Measurements from ENCODE around the gene DTNBP1.

Gene DTNBP1

GRCh38 chr6:15604843-15605242 is 58.0 kb downstream of the DTNBP1 start:
- DNase-seq (ENCODE audit: low read depth), result no peak
- H3K4me3 ChIP-seq (ENCODE audit: low read length), result no peak overlapping the region
- no peak for TF ChIP-seq CTCF (conservative IDR thresholded peaks at IDR 0.05; ENCODE audit: low read length)

DNA sequence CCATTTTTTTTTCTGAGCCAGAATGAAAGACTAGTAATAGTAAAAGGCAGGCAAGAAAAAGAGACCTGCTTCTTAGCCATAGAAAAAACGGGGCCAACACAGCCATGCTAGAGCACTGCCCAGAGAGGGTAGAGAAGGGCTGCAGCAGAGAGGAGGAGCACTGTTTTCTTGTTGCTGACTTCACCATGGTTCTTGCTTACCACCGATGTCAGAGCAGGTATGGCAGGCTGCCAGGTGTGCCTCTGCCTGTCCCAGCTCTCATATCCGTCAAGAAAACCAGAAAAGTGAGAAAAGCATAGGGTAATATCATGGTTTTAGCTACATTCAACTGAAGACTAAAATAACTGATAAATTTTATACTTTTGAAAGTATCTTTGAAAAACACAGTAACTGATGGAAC is 60.7 kb downstream of the DTNBP1 start:
- H3K4me3 ChIP-seq (ENCODE audit: low read length), result no peak overlapping the region
- DNase-seq (ENCODE audit: low read depth), result no peak
- TF ChIP-seq CTCF (conservative IDR thresholded peaks at IDR 0.05; ENCODE audit: low read length), result no peak

DNA sequence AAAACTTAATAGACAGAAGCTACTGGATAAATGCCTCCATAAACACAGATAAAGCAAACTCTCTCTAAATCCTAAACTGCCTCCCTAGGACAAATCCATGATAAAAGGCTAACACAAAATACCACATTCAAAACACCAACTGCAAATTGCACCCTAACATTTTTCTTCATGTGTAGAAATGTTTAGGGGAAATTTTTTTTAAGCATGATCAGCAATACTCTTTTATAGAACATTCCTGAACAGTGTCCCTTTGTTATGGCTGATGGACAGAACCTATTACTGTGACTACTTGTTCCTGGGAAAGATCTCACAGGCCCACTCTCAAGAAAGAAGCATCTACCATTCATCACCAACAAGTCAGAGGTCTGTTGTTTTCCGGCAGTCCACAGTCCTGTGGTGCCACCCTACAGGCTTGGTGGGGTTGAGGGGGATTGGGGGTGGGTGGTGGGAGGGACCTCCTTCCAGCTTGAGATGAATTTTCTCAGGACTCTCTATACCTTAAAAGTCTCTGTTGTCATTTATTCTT is 64.5 kb downstream of the DTNBP1 start:
- DNase-seq (ENCODE audit: low read depth), result no peak
- TF ChIP-seq CTCF (conservative IDR thresholded peaks at IDR 0.05; ENCODE audit: low read length), result no peak
- H3K4me3 ChIP-seq (ENCODE audit: low read length), result no peak overlapping the region

- DNase-seq (ENCODE audit: low read depth), result no peak
- H3K4me3 ChIP-seq (ENCODE audit: low read length), result no peak overlapping the region
- TF ChIP-seq CTCF (conservative IDR thresholded peaks at IDR 0.05; ENCODE audit: low read length), result no peak
Measured at GRCh38 chr6:15596186-15596896, 66.5 kb downstream of the DTNBP1 start.

DNA sequence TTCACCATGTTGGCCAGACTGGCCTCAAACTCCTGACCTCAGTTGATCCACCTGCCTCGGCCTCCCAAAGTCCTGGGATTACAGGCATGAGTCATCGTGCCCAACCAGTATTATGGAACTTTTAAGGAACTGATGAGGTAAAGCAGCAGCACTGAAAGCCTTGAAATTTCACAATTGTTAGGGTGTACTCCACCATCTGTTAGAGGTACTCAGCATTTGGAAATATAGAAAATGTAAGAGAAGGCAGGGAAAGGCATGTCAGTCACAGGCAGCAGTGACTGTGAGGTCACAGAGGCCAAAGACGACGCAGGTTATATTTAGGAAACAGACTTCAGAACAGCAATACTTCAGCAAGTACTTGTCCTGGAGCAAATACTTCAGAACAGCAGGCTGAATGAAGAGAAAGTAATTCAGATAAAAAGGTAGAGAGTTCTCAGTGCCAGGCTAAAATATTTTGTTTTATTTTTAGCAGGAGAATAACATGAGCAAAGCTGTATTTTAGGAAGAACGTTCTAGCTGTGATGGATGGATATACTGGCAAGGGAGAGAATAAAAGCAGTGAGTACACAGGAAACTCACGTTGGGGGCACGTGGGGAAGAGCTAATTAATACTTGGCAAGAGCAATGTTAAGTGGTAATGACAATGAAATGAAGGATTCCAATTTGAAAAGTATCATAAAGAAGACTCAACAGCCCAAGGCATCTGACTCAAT is 67.2 kb downstream of the DTNBP1 start:
- peak; percentile 9 for DNase-seq (ENCODE audit: low read depth)
- TF ChIP-seq CTCF (conservative IDR thresholded peaks at IDR 0.05; ENCODE audit: low read length), result no peak
- no peak overlapping the region for H3K4me3 ChIP-seq (ENCODE audit: low read length)

DNA sequence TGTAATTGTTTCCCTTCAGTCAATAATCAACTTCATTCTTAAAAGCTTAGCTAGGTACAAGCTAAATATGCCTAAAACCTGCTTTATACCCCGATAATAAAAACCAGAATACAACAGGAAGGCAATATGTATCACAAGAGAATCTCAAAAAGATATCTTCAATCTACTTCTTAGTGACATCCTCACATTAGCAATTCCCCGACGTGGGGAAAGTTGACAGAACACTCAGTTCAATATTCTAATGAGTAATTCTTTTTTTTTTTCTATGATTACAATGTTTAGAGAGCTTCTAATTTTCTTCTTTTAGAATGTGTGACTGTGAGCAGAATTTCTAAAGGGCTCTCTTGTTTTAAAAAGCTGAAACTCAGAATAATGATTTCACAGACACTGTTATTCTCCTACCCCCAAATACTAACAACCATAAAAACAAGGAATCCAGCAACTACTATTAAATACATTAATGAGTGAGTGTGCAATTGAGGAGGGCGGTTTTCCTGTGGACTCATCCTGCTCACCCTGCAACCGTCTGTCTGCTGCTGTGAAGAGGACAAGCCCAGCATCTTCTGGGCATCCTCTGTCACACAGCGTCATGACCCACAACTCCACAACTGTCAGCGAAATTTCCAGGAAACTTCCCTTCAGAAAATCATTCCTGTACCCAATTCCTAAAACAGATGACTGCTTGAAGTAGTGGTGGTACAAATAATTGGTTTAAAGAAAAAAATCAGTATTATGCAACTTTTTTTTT is 68.1 kb downstream of the DTNBP1 start:
- DNase-seq (ENCODE audit: low read depth), result no peak
- no peak overlapping the region for H3K4me3 ChIP-seq (ENCODE audit: low read length)
- TF ChIP-seq CTCF (conservative IDR thresholded peaks at IDR 0.05; ENCODE audit: low read length), result no peak
